T-helper 17 cell (primary cell): ENCODE data around the gene PINLYP. TPM values are rescaled to one million over a fixed set of nuclear protein-coding genes. Genes with fewer than 3 reads are reported as not detected.

Experiments
- ATAC-seq: fragments of 150-1000 bp; cut with Tn5 transposase; 2 replicates; pipeline ENCODE4 v1.10.0; 2021; ENCODE audit warnings: mild to moderate bottlenecking, moderate library complexity
- DNase-seq, 3 donors: peaks; one replicate each; pipeline versions ENCODE4 v3.0.0 to v3.0.0-alpha.2; 2020 to 2021
- H3K9me3 ChIP-seq: one replicate; pipeline ENCODE4 v1.7.0; 2013; ENCODE audit warnings: low read length, mild to moderate bottlenecking; ENCODE audit not compliant: control insufficient read depth, poor library complexity, severe bottlenecking
- H3K27ac Mint-ChIP-seq: one replicate; pipeline ENCODE4 v1.8.0; 2022; ENCODE audit warnings: mild to moderate bottlenecking, moderate library complexity, mixed read lengths
- H3K27me3 Mint-ChIP-seq: one replicate; pipeline ENCODE4 v1.8.0; 2022; ENCODE audit warnings: mixed read lengths
- H3K36me3 Mint-ChIP-seq: one replicate; pipeline ENCODE4 v1.8.0; 2022; ENCODE audit warnings: low read depth, mixed read lengths
- H3K4me1 Mint-ChIP-seq: one replicate; pipeline ENCODE4 v1.8.0; 2022; ENCODE audit warnings: mild to moderate bottlenecking, mixed read lengths
- H3K4me3 Mint-ChIP-seq: one replicate; pipeline ENCODE4 v1.8.0; 2022; ENCODE audit warnings: mild to moderate bottlenecking, moderate library complexity, mixed read lengths
- total RNA-seq, 4 donors: library from RNA in 2 of 4; stranded (reverse) in 2 of 4; gene quantifications; one replicate each; pipeline ENCODE4 v1.2.3 and lab custom pipeline; 2022 to 2026

Gene PINLYP
- total RNA-seq: 1 to 10 TPM in 1 of 2 donors, under 1 TPM in 1; 0.52 to 1.5 TPM
- 0 to 1.1 reads per million in 2 donors for total RNA-seq (lab: John Stamatoyannopoulos, UW)

- peaks cover 34% of the 10 kb centered on the region for H3K4me1 Mint-ChIP-seq
- H3K36me3 Mint-ChIP-seq: peaks cover 6% of the 10 kb centered on the region
- no peaks in the 10 kb centered on the region for H3K27me3 Mint-ChIP-seq
- DNase-seq (peak; percentile 92 to 96 (median 95)), ATAC-seq (peak; percentile 99)
- H3K9me3 ChIP-seq: no peaks in the 10 kb centered on the region
- peak within 1 kb of the TSS; percentile 99 for H3K27ac Mint-ChIP-seq
- H3K4me3 Mint-ChIP-seq: peak within 1 kb of the TSS; percentile 97
Observed at GRCh38 chr19:43575156-43575950, at the start of gene PINLYP, which contains the start of gene XRCC1. PINLYP (plus strand) TSS chr19:43575801; CDS start chr19:43577192, 1,391 bp downstream. XRCC1 (minus strand) TSS chr19:43575527; CDS start chr19:43575458, 69 bp downstream.

- Mint-ChIP-seq H3K4me1 (peaks cover 27% of the 10 kb centered on the region), H3K4me3 (peak overlapping the region; percentile 93), H3K36me3 (no peaks in the 10 kb centered on the region), H3K27me3 (no peaks in the 10 kb centered on the region), H3K27ac (peak overlapping the region; percentile 91)
- ATAC-seq (peak; percentile 29), DNase-seq (no peak)
- no peaks in the 10 kb centered on the region for H3K9me3 ChIP-seq
Observed at GRCh38 chr19:43525836-43526771, 49.5 kb upstream of the PINLYP start.

GRCh38 chr19:43526884-43527859, 48.4 kb upstream of the PINLYP start, which contains the start of gene ETHE1:
ETHE1 (minus strand) TSS chr19:43527201; CDS start chr19:43527177, 24 bp downstream.
- Mint-ChIP-seq H3K4me1 (peaks cover 27% of the 10 kb centered on the region), H3K27ac (peak within 1 kb of the TSS; percentile 91), H3K4me3 (peak within 1 kb of the TSS; percentile 93), H3K27me3 (no peaks in the 10 kb centered on the region), H3K36me3 (no peaks in the 10 kb centered on the region)
- no peaks in the 10 kb centered on the region for H3K9me3 ChIP-seq
- peak; percentile 80 for ATAC-seq
- DNase-seq: peak; percentile 53 to 69 (median 67)

- DNase-seq: no peak
- ATAC-seq: no peak
- H3K4me1 Mint-ChIP-seq: peaks cover 32% of the 10 kb centered on the region
- no peak overlapping the region for H3K4me3 Mint-ChIP-seq
- H3K27me3 Mint-ChIP-seq: no peaks in the 10 kb centered on the region
- no peak overlapping the region for H3K27ac Mint-ChIP-seq
- H3K9me3 ChIP-seq: no peaks in the 10 kb centered on the region
- no peaks in the 10 kb centered on the region for H3K36me3 Mint-ChIP-seq
Observed at GRCh38 chr19:43527860-43528622, 47.6 kb upstream of the PINLYP start.

- peak in 2 of 3 donors; percentile 17 to 26 for DNase-seq
- no peaks in the 10 kb centered on the region for H3K36me3 Mint-ChIP-seq
- H3K4me3 Mint-ChIP-seq: peak overlapping the region; percentile 89
- H3K9me3 ChIP-seq: no peaks in the 10 kb centered on the region
- peaks cover 16% of the 10 kb centered on the region for H3K4me1 Mint-ChIP-seq
- peak; percentile 9 for ATAC-seq
- H3K27me3 Mint-ChIP-seq: no peaks in the 10 kb centered on the region
- peak overlapping the region; percentile 82 for H3K27ac Mint-ChIP-seq
Observed at GRCh38 chr19:43532571-43532961, 43.0 kb upstream of the PINLYP start.

- no peaks in the 10 kb centered on the region for H3K9me3 ChIP-seq
- DNase-seq (peak; percentile 63 to 75 (median 65)), ATAC-seq (peak; percentile 59)
- H3K36me3 Mint-ChIP-seq: no peaks in the 10 kb centered on the region
- H3K27me3 Mint-ChIP-seq: no peaks in the 10 kb centered on the region
- H3K27ac Mint-ChIP-seq: peak within 1 kb of the TSS; percentile 82
- H3K4me1 Mint-ChIP-seq: peaks cover 16% of the 10 kb centered on the region
- peak within 1 kb of the TSS; percentile 89 for H3K4me3 Mint-ChIP-seq
Observed at GRCh38 chr19:43532962-43533545, 42.5 kb upstream of the PINLYP start, which contains the start of gene ZNF575. ZNF575 (plus strand) TSS chr19:43533188; CDS start chr19:43534423, 1,235 bp downstream.

- H3K27ac Mint-ChIP-seq: peak overlapping the region; percentile 82
- H3K4me3 Mint-ChIP-seq: peak overlapping the region; percentile 89
- peak; percentile 85 to 89 (median 87) for DNase-seq
- no peaks in the 10 kb centered on the region for H3K27me3 Mint-ChIP-seq
- H3K4me1 Mint-ChIP-seq: peaks cover 16% of the 10 kb centered on the region
- peak; percentile 79 for ATAC-seq
- no peaks in the 10 kb centered on the region for H3K9me3 ChIP-seq
- H3K36me3 Mint-ChIP-seq: no peaks in the 10 kb centered on the region
Observed at GRCh38 chr19:43533546-43534304, 41.9 kb upstream of the PINLYP start.

GRCh38 chr19:43534305-43534815, 41.2 kb upstream of the PINLYP start:
- Mint-ChIP-seq H3K4me3 (peak overlapping the region; percentile 89), H3K36me3 (peaks cover 4% of the 10 kb centered on the region), H3K27me3 (no peaks in the 10 kb centered on the region), H3K27ac (peak overlapping the region; percentile 82), H3K4me1 (peaks cover 16% of the 10 kb centered on the region)
- ATAC-seq (no peak), DNase-seq (no peak)
- H3K9me3 ChIP-seq: no peaks in the 10 kb centered on the region

GRCh38 chr19:43534816-43535761, 40.5 kb upstream of the PINLYP start:
- Mint-ChIP-seq H3K4me1 (peaks cover 16% of the 10 kb centered on the region), H3K36me3 (peaks cover 4% of the 10 kb centered on the region), H3K4me3 (no peak overlapping the region), H3K27ac (peak overlapping the region; percentile 41), H3K27me3 (no peaks in the 10 kb centered on the region)
- ATAC-seq (no peak), DNase-seq (no peak)
- no peaks in the 10 kb centered on the region for H3K9me3 ChIP-seq

GRCh38 chr19:43538922-43539321, 36.7 kb upstream of the PINLYP start:
- peaks cover 2% of the 10 kb centered on the region for H3K4me1 Mint-ChIP-seq
- H3K36me3 Mint-ChIP-seq: peaks cover 8% of the 10 kb centered on the region
- no peaks in the 10 kb centered on the region for H3K9me3 ChIP-seq
- H3K27me3 Mint-ChIP-seq: no peaks in the 10 kb centered on the region
- H3K4me3 Mint-ChIP-seq: no peak overlapping the region
- no peak overlapping the region for H3K27ac Mint-ChIP-seq
- no peak for ATAC-seq
- no peak for DNase-seq
